CD4-positive, alpha-beta T cell treated with Interleukin-17A for 4 hours (primary cell): ENCODE measurements around the gene PEAR1.
"Not testable (repeated sequence)": the region's sequence is repeated elsewhere in the genome, so short reads cannot be mapped to it uniquely, and the experiment has no call there.

Experiments
- DNase-seq: peaks from one replicate; pipeline ENCODE4 v3.0.0-alpha.2; 2020; ENCODE audit warnings: mixed read lengths

Gene PEAR1

DNA sequence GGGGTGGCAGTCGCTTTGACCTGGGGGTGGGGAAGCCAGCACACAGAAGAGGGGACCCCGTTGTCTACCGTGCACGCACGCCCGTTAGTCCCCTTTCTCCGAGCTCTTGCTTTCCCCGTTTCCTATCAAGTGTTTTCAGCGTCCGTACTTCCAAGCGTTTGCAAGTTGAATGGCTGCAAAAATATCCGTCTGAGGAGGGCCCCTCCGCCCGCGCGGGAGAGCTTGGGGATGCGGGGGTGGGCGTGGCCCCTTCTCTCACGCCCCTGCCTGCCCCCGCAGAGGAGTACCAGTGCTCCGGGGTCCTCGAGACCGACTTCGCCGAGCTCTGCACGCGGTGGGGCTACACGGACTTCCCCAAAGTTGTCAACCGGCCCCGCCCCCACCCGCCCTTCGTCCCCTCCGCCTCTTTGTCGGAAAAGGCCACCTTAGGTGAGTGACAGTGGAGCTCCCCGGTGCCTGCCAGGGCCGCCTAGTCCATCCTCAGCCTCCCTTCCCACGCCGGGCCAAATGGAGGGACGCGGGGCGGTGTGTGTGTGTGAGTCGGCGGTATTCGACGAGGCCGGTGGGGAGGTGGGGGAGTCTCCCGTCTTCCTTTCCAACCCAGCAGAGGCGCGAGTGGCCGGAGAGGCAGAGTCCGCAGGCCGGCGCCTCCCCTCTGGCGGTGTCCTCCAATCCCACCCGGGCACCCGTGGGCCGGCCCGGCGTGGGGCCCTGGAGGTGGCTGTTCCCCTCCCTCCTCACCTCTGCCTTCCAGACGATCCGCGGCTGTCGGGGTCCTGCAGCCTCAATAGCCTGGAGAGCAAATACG is 30.4 kb downstream of the PEAR1 start:
- peak; percentile 7 for DNase-seq

DNA sequence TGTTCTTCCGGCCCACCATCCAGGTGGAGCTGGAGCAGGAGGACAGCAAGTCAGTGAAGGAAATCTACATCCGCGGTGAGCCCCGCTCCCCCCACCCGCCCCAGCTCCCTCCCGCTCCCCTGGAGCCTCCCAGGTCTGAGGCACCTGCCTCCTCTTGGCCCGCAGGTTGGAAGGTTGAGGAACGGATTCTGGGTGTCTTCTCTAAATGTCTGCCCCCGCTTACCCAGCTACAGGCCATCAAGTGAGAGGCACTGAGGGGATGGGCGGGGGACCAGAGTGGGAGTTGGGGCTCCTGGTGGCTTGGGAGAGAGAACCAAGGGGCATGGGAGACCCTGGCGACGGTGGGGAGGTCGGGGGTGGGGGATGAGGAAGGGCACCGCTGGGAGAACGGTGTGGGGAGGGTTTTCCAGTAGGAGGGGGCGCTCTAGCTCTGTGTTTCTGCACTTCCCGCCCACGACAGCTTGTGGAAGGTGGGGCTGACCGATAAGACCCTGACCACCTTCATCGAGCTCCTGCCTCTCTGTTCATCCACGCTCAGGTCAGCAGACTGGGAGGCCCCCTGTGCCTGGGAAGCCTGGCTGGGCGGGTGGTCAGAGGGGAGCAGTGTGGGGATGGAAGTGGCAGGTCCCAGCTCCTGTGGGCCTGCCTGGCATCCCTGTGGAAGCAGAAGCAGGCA is 31.1 kb downstream of the PEAR1 start:
- no peak for DNase-seq

DNA sequence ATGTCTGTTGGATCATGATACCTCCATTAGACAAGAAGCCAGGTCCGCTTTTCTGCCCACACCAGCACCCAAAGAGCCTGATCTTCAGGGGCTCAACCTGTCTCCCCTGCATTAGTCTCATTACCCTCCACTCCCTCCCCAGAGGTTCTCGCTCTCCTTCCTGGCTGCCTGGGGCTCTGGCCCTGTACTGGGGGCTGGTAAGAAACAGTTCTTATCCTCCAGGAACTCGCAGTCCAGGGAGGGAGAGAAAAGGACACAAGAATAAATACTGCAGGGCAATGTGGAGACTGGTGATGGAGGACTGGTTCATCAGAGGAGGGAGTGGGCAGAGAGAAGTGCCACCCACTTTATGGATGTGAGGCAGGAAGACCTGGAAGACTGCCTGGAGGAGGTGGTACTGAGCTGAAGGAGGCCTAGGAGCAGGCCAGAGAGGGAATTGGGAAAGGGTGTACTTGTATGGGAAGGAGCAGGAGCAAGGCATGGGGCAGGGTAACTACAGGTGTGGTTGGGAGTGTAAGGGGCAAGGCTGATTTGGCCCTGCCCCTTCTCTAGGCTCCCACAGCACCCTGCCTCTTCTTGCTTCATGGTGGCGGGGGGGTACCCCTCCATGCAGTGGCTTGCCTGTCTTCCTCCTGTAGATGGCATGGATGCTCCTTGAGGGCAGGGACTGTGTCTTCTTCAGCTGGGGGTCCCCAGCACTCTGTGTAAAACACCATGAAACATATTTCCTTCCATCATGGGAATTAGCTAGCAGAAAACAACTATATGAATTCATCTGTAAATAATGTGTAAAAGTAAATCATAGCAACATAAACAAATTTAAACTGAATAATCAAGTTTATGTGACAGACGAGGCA is 31.9 kb downstream of the PEAR1 start:
- DNase-seq = no peak

DNA sequence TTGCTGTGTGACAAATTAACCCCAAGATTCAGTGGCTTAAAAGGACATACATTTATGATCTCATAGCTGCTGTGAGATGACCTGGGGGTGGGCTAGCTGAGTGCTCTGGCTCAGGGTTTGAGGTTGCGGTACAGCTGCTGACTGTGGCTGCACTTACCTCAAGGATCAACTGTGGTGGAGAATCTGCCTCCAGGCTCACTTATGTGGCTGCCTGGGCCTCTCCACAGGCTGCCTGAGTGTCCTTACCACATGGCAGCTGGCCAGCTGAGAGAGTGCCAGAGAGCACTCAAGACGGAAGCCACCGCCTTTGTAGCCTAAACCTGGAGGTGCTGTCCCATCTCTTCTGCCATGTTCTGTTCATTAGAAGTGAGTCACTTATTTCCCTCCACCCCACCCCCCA is 32.7 kb downstream of the PEAR1 start:
- no peak for DNase-seq

- not testable (repeated sequence) for DNase-seq
Measured at GRCh38 chr1:156926695-156927094, 33.2 kb downstream of the PEAR1 start.

GRCh38 chr1:156927215-156928042 is 33.9 kb downstream of the PEAR1 start:
- peak; percentile 72 for DNase-seq

- DNase-seq = no peak
Measured at GRCh38 chr1:156928043-156928602, 34.6 kb downstream of the PEAR1 start.

GRCh38 chr1:156929596-156930238 is 36.2 kb downstream of the PEAR1 start:
- DNase-seq = no peak

- no peak for DNase-seq
Measured at GRCh38 chr1:156930483-156930882, 37.0 kb downstream of the PEAR1 start.

DNA sequence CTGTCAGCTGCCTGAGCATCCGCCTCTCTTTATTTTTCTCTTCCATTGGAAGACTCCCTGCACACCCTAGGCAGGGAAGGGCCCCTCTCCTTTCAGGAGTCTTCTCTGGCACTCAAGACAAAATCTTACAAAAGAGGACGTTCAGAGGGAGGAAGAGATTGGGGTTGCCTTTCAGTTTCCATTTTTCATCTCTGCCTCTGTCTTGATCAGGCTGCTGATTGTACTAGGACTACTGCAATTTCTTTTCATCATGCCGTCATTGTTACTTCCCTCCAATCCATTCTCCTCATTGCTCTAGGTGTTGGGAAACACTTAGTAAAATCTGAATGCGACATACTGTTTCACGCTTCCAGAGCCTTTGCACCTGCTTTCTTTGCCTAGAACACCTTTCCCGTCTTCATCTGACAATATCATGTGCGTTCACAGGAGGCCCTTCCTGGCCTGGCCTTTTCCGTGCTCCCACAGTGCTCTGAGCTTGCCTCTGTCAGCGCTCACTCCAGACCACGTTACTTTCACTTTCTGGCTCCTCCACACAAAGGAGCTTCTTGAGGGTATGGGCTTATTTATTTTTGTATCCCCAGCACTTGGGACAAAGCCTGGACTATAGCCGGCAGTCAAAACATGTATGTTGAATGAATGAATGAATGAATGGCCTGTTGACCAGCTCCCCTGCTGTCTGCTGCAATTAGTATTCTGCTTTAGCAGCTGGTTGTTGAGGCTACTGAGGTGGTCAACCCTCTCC is 37.9 kb downstream of the PEAR1 start:
- no peak for DNase-seq

- no peak for DNase-seq
Measured at GRCh38 chr1:156931974-156932710, 38.6 kb downstream of the PEAR1 start.

GRCh38 chr1:156933136-156933535 is 39.6 kb downstream of the PEAR1 start:
- DNase-seq = no peak

- DNase-seq = no peak
Measured at GRCh38 chr1:156935505-156936128, 42.1 kb downstream of the PEAR1 start.

DNA sequence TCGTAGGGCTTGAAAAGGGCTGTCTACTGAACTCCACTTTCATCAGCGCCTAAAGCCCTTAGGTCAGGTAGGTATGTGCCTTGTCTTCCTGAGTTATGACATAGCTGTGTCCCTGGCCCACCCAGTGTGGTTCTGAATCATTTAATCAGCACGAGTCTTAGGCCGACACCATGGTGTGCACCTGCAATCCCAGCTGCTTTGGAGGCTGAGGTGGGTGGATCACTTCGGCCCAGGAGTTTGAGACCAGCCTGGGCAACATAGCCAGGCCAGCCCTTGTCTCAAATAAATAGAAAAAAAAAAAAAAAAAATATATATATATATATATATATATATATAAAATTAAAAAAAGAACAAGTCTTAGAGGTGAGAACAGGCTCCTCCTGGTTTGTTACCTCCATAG is 42.7 kb downstream of the PEAR1 start:
- DNase-seq = no peak

- no peak for DNase-seq
Measured at GRCh38 chr1:156936721-156937220, 43.3 kb downstream of the PEAR1 start.

DNA sequence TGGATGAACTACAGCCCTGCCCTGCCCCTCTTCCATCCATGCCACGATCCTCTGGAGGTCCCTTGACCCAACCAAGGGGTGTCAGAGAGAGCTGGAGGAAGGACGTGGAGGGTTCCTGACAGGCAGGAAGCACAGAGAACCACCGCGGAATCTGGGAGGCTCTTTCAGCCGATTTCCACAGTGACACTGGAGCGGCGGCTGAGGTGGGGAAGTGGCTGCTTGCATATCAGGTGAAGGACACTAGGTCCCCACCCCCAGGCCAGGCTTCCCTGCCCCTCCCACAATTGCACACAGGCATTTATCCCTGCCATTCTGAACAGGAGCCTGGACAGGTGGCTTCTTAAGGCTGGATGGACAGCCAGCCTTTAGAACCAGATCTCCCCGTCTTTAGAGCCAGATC is 44.4 kb downstream of the PEAR1 start:
- no peak for DNase-seq

GRCh38 chr1:156938813-156939212 is 45.3 kb downstream of the PEAR1 start:
- DNase-seq = no peak

- DNase-seq = no peak
Measured at GRCh38 chr1:156939786-156940334, 46.3 kb downstream of the PEAR1 start.

DNA sequence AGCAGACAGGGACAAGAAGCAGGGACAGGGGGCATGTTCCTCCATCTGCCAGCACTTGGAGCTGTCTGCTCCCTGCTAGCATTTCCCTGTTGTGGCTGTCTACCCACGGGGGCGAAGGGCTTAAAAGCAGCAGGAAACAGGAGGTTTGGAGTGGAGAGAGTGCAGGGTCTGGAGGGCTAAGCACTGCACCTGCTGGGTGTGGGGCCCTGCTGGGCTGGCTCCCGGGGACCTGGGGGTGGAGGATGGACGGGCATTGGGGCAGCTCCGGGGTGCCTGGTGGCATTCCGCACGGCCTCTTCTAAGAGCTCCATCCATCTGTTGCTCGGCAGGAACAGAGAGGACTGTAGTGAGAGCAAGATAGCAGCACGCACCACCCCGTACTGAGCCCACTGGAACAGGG is 48.2 kb downstream of the PEAR1 start:
- no peak for DNase-seq
